Cardiac septum (tissue), 1 donor: ENCODE results near the gene SAP30L. TPM values are rescaled to one million over a fixed set of nuclear protein-coding genes. Genes with fewer than 3 reads are reported as not detected.
A peak's percentile ranks its signal among the peaks of the same experiment; 100 is the strongest.

Source experiments
- DNase-seq: peaks from one replicate; pipeline ENCODE4 v3.0.0-alpha.2; 2020; ENCODE audit warnings: low spot score
- intact Hi-C: fragments of 100-400 bp; cut with DNase I; formaldehyde crosslinking; loops from one replicate; pipeline ENCODE4 v1.14.0; 2022
- total RNA-seq: library from RNA; stranded (reverse); fragmentation: NEBNext Ultra II Directional; extraction: Animal tissue kit (Norgen Biotek cat#: 25700); gene quantifications from one replicate; pipeline ENCODE4 v1.2.1, GENCODE V29; 2021
- donor health status: DM: no; HTN: no; CAD: no.

Gene SAP30L
- total RNA-seq, 1 donor from 2014 or later = 32.3 TPM

GRCh38 chr5:154498591-154498990 lies 52.8 kb downstream of the SAP30L start:
- peak; percentile 10 for DNase-seq
- intact Hi-C loops = no loop called here

DNA sequence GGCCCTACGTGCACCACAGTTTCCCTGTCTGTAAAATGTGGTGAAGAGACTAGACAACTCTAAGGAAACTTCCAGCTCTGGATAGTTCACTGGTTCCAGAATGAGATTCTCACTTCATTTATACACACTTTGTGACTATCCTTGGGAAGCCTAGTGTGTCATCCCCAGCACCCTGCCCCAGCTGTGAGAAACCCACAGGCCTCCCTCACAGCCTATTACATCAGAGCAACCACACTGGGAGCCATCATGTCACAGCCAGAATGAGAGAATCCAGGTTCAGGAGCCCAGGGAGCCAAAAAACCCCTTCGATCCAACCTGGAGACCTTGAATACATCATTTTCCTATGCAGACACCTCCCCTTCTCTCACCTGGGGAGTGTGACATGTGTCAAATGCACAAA lies 53.2 kb downstream of the SAP30L start:
- peak; percentile 43 for DNase-seq
- intact Hi-C loops = no loop called here

- intact Hi-C loops = no loop called here
- no peak for DNase-seq
Measured at GRCh38 chr5:154501566-154501965, 55.8 kb downstream of the SAP30L start.

GRCh38 chr5:154502180-154502579 lies 56.4 kb downstream of the SAP30L start:
- intact Hi-C loops = no loop called here
- DNase-seq = no peak

DNA sequence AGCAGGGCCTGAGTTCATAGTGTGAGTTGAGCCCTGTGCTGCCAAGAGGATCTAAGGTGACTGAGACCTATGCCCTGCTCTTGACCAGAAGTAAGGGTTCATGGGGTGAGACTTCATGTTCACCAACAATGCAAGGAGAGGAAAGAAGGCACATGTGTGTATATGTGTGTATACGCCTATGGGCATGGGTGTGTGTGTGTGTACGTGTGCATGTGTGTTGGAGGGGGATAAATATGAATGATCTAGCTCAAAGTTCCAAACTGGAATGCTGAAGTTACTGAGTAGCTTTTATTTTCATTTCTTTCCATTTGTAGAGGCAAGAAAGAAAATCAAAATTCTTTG lies 57.9 kb downstream of the SAP30L start:
- no peak for DNase-seq
- intact Hi-C loops = no loop called here

- intact Hi-C loops = no loop called here
- DNase-seq = no peak
Measured at GRCh38 chr5:154505567-154505966, 59.8 kb downstream of the SAP30L start.

- intact Hi-C loops = no loop called here
- no peak for DNase-seq
Measured at GRCh38 chr5:154506049-154506715, 60.4 kb downstream of the SAP30L start.

DNA sequence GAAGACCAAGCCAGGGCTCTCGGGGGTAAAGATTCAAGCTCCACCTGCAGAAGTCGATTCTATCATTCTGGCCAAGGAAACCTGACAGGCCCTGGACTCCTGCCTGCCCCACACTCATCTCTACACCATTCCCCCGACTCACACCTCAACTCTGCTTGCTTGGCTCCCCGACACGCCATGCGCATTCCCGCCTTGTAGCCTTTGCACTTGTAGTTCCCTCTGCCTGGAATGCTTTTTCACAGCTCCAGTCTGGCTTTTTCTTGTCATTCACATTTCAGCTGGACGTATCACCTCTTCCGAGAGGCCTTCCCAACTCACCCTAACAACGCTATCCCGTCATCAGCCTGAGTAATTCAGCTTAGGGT lies 60.9 kb downstream of the SAP30L start:
- no peak for DNase-seq
- intact Hi-C loops = no loop called here

GRCh38 chr5:154508114-154508513 lies 62.3 kb downstream of the SAP30L start:
- intact Hi-C loops = no loop called here

GRCh38 chr5:154509784-154510555 lies 64.2 kb downstream of the SAP30L start:
- DNase-seq = no peak
- intact Hi-C loops = no loop called here

More at GRCh38 chr5:154508114-154508513, 62.3 kb downstream of the SAP30L start:
- no peak for DNase-seq

Other genes starting within 250 kb of the SAP30L start
- gene HAND1, start 32.2 kb downstream of the SAP30L start, total RNA-seq = 18.3 TPM